ENCODE measurements around the gene FNDC3A.

Gene FNDC3A

GRCh38 chr13:48975856-48976575, at the start of gene FNDC3A:
Gene FNDC3A, plus strand, starts transcription at chr13:48975912. Its CDS starts 30,279 bp downstream, at chr13:49006191.
- no peak for DNase-seq

- no peak for DNase-seq
Observed at GRCh38 chr13:48928757-48929430, 46.8 kb upstream of the FNDC3A start.

- DNase-seq, result no peak
Observed at GRCh38 chr13:48930918-48931317, 44.8 kb upstream of the FNDC3A start.

GRCh38 chr13:48938308-48938943, 37.3 kb upstream of the FNDC3A start:
- DNase-seq, result no peak

GRCh38 chr13:48939728-48940127, 36.0 kb upstream of the FNDC3A start:
- no peak for DNase-seq

GRCh38 chr13:48942131-48942530, 33.6 kb upstream of the FNDC3A start:
- no peak for DNase-seq

- DNase-seq, result no peak
Observed at GRCh38 chr13:48944221-48944620, 31.5 kb upstream of the FNDC3A start.

GRCh38 chr13:48945626-48946025, 30.1 kb upstream of the FNDC3A start:
- no peak for DNase-seq

GRCh38 chr13:48946163-48946562, 29.5 kb upstream of the FNDC3A start:
- no peak for DNase-seq

GRCh38 chr13:48949566-48950500, 25.9 kb upstream of the FNDC3A start:
- no peak for DNase-seq

GRCh38 chr13:48950501-48950875, 25.2 kb upstream of the FNDC3A start:
- DNase-seq, result no peak

- DNase-seq, result no peak
Observed at GRCh38 chr13:48954081-48954480, 21.6 kb upstream of the FNDC3A start.

- DNase-seq, result no peak
Observed at GRCh38 chr13:48955536-48955935, 20.2 kb upstream of the FNDC3A start.

- DNase-seq, result no peak
Observed at GRCh38 chr13:48961379-48961778, 14.3 kb upstream of the FNDC3A start.

GRCh38 chr13:48962281-48962680, 13.4 kb upstream of the FNDC3A start:
- no peak for DNase-seq

- DNase-seq, result no peak
Observed at GRCh38 chr13:48965736-48966135, 10.0 kb upstream of the FNDC3A start.

- no peak for DNase-seq
Observed at GRCh38 chr13:48969685-48970084, 6.0 kb upstream of the FNDC3A start.

GRCh38 chr13:48973845-48974431, 1.8 kb upstream of the FNDC3A start:
- DNase-seq, result no peak

GRCh38 chr13:48975101-48975855, 434 bp upstream of the FNDC3A start:
- no peak for DNase-seq

- peak in 1 of 2 experiments; percentile 24 for DNase-seq
Observed at GRCh38 chr13:48976576-48977285, 1.0 kb downstream of the FNDC3A start.

- DNase-seq, result no peak
Observed at GRCh38 chr13:48977286-48977625, 1.5 kb downstream of the FNDC3A start.

All from cerebellar nuclear complex (tissue), 1 donor.